HT1080 (cell line): Measurements from ENCODE around the gene KRT9. TPM values are rescaled to one million over a fixed set of nuclear protein-coding genes. Genes with fewer than 3 reads are reported as not detected.
"Not testable (repeated sequence)": the region's sequence is repeated elsewhere in the genome, so short reads cannot be mapped to it uniquely, and the experiment has no call there.

ENCODE experiments used
- DNase-seq: peaks from one replicate; pipeline ENCODE4 v3.0.0-alpha.2; 2015; ENCODE audit warnings: low read depth
- total RNA-seq: library from RNA; depleted of rRNA; stranded (reverse); fragments of >200 nt; shearing (Covaris generic); gene quantifications from 2 replicates; pipeline ENCODE4 v1.2.3, GENCODE V29; 2014

The KRT9 gene
- total RNA-seq, 1 experiment from 2014 or later = not detected

- DNase-seq = no peak
These were observed 24.4 kb downstream of the KRT9 start for GRCh38 chr17:41547378-41547841.

GRCh38 chr17:41546819-41547218 lies 25.0 kb downstream of the KRT9 start:
- DNase-seq = no peak

DNA sequence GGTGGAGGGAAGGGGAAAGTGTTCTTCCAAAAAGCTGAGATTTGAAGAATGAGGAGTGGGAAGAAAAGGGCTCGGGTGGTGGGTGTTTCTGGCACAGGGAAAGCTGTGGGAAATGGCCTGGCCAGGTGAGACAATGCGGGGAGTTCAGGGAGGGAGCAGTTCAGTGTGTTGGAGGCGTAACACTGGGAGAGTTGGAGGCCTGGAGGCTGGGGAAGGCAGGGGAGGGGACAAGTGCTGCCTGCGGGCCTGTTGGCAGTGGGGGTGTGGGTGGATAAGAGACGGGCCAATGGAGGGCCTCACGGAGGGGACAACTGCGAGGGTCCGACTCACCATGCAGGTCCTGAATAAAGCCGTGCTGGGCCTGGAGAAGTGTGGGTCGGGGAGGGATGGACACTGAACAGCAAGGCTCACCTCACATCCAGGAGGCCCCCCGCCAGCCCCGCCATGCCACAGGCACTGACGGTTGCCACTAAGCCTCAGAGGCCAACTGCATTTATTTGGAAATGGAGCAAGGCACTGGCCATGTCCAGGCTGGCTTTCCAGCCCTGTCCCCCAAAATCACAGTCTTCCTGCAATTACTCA lies 25.9 kb downstream of the KRT9 start:
- no peak for DNase-seq

DNA sequence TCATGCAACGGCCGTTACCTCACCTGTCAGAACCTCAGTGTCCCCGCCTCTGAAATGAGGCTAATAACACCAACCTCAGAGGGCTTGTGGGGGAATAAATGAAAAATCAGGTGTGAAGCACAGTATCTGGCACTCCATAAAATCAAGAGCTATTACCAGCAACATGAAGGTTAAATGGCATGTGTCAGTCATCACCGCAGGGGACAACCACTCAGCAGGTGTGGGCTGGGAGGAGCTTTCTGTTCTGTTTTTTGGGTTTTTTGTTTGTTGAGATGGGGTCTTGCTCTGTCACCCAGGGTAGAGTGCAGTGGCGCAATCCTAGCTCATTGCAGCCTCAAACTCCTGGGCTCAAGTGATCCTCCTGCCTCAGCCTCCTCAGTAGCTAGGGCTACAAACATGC lies 26.9 kb downstream of the KRT9 start:
- no peak for DNase-seq

DNA sequence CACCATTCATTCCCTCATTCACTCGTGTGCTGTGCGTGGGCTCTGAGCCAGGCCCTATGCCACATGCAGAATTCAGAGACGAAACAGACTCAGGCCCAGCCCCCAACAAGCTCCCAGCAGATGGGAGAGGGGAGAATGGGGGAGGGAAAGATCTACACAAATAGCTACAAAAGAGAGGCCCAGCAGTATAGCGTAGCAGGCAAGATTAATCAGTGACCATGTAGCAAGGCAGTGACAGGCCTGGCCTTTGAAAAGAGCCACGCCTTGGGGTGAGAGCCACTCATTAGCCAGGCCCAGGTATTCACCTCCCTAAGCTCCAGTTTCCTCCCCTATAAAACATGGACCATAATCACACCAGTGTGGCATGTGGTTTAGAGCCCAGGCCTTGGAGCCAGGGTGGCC lies 27.4 kb downstream of the KRT9 start:
- no peak for DNase-seq

GRCh38 chr17:41542786-41543185 lies 29.1 kb downstream of the KRT9 start:
- DNase-seq = not testable (repeated sequence)

DNA sequence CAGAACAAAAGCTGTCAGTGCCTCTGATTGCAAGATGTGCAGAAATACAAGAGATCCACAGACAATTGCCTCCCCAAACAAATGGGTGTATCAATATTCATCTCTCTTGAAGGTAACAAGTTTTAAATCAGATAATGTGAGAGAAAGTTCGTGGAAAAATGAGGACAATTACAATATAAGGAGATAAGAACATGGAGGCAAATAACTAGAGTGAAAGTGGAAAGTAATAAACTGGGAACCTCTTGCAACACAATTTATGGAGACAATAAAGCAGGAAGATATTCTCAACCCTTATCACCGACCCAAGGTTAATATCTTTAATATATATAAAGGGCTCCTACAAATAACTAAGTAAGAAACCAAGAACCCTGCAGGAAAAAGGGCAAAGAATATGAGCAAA lies 29.5 kb downstream of the KRT9 start:
- no peak for DNase-seq

- DNase-seq = peak; percentile 75
These were observed 30.8 kb downstream of the KRT9 start for GRCh38 chr17:41540921-41541625.

- no peak for DNase-seq
These were observed 31.7 kb downstream of the KRT9 start for GRCh38 chr17:41539979-41540701.

GRCh38 chr17:41539071-41539492 lies 32.8 kb downstream of the KRT9 start:
- DNase-seq = no peak

GRCh38 chr17:41538565-41538991 lies 33.3 kb downstream of the KRT9 start:
- peak; percentile 80 for DNase-seq

GRCh38 chr17:41537990-41538389 lies 33.9 kb downstream of the KRT9 start:
- DNase-seq = no peak

DNA sequence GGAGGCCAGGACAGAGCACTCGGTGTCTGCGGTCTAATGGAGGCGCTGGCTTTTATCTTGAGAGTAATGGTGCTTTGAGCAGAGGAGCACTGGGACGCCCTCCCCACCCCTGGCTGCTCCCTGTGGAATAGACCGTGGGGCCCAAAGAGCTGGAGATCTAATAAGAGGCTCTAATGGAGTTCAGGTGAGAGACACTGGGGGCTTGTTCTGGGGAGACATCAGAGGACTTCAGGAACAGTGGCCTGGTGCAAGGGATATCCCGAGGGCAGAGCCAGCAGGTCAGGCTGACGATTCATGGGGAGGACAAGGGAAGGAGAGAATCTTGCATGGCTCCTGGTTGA lies 34.3 kb downstream of the KRT9 start:
- DNase-seq = no peak

DNA sequence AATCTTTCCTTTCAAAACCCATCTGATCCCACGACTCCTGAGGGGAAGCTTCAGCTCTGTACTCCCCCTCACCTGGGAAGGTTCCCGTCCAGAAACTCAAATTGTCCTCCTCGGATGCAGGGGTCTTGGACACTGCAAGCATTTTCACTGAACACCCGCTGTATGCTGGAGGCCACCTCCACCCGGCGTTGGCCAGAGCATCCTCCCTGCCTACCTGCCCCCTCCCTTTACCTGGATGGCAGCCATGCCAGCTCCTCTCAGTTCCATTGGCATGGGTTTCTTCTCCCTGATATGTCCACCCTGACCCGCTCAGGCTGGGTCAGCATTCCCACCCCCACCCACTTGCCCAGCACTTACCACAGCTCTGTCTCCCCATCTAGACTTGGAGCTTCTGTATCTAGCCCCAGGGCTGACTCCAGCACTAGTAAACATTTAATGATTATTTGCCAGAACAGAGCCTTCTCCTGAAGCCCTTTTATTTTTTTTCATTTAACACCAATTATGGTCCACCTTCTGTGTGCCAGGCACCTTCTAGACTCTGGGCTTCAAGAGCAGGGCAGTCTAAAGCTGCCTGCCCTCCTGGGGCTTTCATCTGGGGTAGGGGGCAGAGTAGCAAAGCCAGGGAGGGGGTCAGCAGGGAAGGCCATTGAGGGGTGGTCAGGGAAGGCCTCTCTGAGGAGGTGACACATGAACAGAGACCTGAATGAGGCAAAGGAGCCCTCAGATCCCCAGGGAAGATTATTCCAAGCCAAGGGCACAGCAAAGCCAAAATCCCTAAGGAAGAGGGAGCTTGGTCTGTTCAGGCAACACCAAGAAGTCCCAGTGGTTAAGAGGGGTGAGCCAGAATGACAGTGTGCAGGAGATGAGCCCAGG lies 34.9 kb downstream of the KRT9 start:
- no peak for DNase-seq

DNA sequence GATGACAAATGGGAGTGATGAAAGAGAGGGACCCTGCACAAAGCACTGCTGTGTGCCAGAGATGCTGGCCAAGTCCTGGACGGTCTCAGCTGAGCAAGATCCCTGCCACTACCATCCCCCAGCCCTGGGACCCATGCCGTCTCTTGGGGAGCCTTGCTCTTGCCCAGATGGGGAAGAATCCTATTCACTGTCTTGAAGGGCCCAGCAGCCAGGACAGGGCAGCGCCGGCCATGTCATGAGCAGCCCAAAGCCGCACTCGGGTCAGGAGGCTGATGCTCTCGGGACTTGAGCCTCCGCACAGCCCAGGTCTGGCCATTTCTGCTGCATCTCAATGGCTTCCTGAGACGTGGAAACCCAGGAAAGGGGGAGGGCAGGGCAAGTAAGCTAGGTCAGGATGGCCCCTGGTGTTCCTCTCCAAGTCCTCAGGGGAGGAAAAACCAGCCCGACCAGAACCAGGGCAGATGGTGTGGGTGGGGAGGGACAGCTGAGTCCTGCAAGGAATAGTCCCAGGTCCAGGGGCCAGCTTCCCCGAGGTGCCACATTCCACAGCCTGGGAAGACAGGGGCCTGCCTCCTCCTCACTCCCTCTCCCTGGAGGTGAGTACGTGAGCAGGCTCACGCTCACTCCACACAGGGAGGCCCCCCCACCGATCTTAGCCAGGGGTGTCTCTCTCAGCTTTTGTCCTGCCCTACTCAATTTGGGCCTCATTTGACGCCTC lies 35.9 kb downstream of the KRT9 start:
- no peak for DNase-seq

DNA sequence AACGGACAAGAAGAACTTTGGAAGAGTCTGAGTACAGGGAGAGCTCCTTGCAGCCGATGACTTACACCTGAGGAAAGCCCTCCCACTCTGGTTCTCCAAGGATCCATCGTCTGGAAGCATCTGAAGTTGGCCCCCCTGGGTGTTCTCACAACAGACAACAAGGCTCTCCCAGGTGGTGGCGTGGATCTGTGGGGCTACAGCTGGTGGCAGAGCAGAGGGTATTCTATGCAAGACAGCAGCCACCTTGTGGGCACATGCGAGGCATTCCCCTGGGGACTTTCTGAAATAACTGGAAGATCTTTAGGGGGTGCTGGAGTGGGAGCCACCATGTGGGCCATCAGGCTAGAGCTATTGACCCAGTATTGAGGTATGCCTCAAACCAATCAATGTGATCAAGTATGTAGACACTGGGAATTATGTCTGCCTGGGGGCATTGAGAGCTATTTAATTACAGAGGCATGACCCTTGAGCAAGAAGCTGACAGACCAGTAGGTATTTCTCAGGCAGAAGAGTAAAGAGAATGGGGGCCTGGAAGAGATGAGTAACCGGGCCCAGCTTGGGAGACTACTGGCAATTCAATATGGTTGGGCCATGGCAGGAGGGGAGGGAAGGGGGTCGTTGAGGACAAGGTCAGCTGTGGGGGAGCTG lies 36.8 kb downstream of the KRT9 start:
- DNase-seq = no peak

- DNase-seq = no peak
These were observed 38.2 kb downstream of the KRT9 start for GRCh38 chr17:41533613-41534012.

GRCh38 chr17:41532947-41533570 lies 38.8 kb downstream of the KRT9 start:
- no peak for DNase-seq

DNA sequence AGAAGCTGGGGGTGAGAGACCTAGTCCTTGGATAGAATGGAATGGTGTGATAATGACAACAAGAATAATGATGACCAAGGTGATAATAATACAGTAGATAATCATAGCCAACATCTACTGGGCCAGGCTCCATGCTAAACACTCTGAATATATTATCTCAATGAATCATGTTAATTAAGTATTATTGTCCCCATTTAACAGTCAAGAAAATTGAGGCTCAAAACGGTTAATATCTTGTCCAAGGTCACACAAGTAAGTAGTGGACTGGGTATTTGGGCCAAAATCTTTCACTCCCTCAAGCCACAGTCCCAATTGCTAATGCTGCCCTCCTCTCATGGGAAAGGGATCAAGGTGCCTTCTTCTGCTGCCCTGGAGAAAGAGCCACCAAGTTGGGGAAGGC lies 39.9 kb downstream of the KRT9 start:
- no peak for DNase-seq
